Hypothalamus (tissue), 51 donors: ENCODE data around the gene LSM5.
"Not testable (repeated sequence)": the region's sequence is repeated elsewhere in the genome, so short reads cannot be mapped to it uniquely, and the experiment has no call there.

ENCODE experiments used
- DNase-seq, 51 donors: peaks; one replicate each; lab custom pipeline; 2025; lab: John Stamatoyannopoulos, UW

Gene LSM5

GRCh38 chr7:32506266-32507054 lies 16.3 kb upstream of the LSM5 start:
- no peak for DNase-seq

- DNase-seq, result no peak
Measured at GRCh38 chr7:32502728-32503127, 12.5 kb upstream of the LSM5 start.

GRCh38 chr7:32501522-32501921 lies 11.3 kb upstream of the LSM5 start:
- DNase-seq, result no peak

- no peak for DNase-seq
Measured at GRCh38 chr7:32500922-32501341, 10.8 kb upstream of the LSM5 start.

GRCh38 chr7:32500216-32500615 lies 10.0 kb upstream of the LSM5 start:
- DNase-seq, result not testable (repeated sequence)

- not testable (repeated sequence) for DNase-seq
Measured at GRCh38 chr7:32499755-32500154, 9.6 kb upstream of the LSM5 start.

GRCh38 chr7:32496052-32496813 lies 6.1 kb upstream of the LSM5 start:
- DNase-seq, result peak in 2 of 51 donors; percentile 30 to 54

- peak; percentile 49 to 100 (median 96) for DNase-seq
Measured at GRCh38 chr7:32495298-32496051, 5.3 kb upstream of the LSM5 start, which contains the start of gene AVL9. TSS of gene AVL9 (plus strand) at chr7:32495489. CDS start at chr7:32495710, 221 bp downstream.

- DNase-seq, result no peak
Measured at GRCh38 chr7:32494946-32495297, 4.7 kb upstream of the LSM5 start.

GRCh38 chr7:32489788-32490126 lies 423 bp downstream of the LSM5 start:
- DNase-seq, result no peak

GRCh38 chr7:32481921-32482320 lies 8.3 kb downstream of the LSM5 start:
- no peak for DNase-seq

- DNase-seq, result no peak
Measured at GRCh38 chr7:32481176-32481575, 9.0 kb downstream of the LSM5 start.

- peak in 1 of 51 donors; percentile 9 for DNase-seq
Measured at GRCh38 chr7:32479574-32480200, 10.5 kb downstream of the LSM5 start.

GRCh38 chr7:32477649-32477980 lies 12.6 kb downstream of the LSM5 start:
- DNase-seq, result no peak

- no peak for DNase-seq
Measured at GRCh38 chr7:32476816-32477648, 13.1 kb downstream of the LSM5 start.

GRCh38 chr7:32474008-32474407 lies 16.2 kb downstream of the LSM5 start:
- no peak for DNase-seq

- no peak for DNase-seq
Measured at GRCh38 chr7:32472015-32472414, 18.2 kb downstream of the LSM5 start.

GRCh38 chr7:32470871-32471270 lies 19.3 kb downstream of the LSM5 start:
- no peak for DNase-seq

- DNase-seq, result not testable (repeated sequence)
Measured at GRCh38 chr7:32470004-32470403, 20.2 kb downstream of the LSM5 start.
